HG02885 (cell line): ENCODE measurements around the gene HS6ST1.

ENCODE experiments used
- ATAC-seq: cut with Tn5 transposase; IDR thresholded peaks from one replicate; pipeline ENCODE4 v1.9.1; 2021; ENCODE audit warnings: mild to moderate bottlenecking; ENCODE audit not compliant: unreplicated experiment, poor library complexity

HS6ST1 gene

GRCh38 chr2:128285329-128285931 lies 33.2 kb downstream of the HS6ST1 start:
- ATAC-seq: no peak

GRCh38 chr2:128284841-128285240 lies 33.8 kb downstream of the HS6ST1 start:
- no peak for ATAC-seq

- no peak for ATAC-seq
Measured at GRCh38 chr2:128284037-128284441, 34.6 kb downstream of the HS6ST1 start.

- ATAC-seq: no peak
Measured at GRCh38 chr2:128282976-128283810, 35.5 kb downstream of the HS6ST1 start.

GRCh38 chr2:128282246-128282975 lies 36.3 kb downstream of the HS6ST1 start:
- no peak for ATAC-seq

- no peak for ATAC-seq
Measured at GRCh38 chr2:128281852-128282245, 36.8 kb downstream of the HS6ST1 start.

- no peak for ATAC-seq
Measured at GRCh38 chr2:128280901-128281321, 37.8 kb downstream of the HS6ST1 start.

- no peak for ATAC-seq
Measured at GRCh38 chr2:128280158-128280871, 38.4 kb downstream of the HS6ST1 start.

GRCh38 chr2:128279786-128280157 lies 38.9 kb downstream of the HS6ST1 start:
- ATAC-seq: no peak

- ATAC-seq: no peak
Measured at GRCh38 chr2:128279009-128279408, 39.7 kb downstream of the HS6ST1 start.

GRCh38 chr2:128277961-128278681 lies 40.5 kb downstream of the HS6ST1 start:
- no peak for ATAC-seq

GRCh38 chr2:128276878-128277675 lies 41.6 kb downstream of the HS6ST1 start:
- no peak for ATAC-seq

GRCh38 chr2:128275498-128276045 lies 43.1 kb downstream of the HS6ST1 start:
- ATAC-seq: no peak

GRCh38 chr2:128274218-128274617 lies 44.5 kb downstream of the HS6ST1 start:
- ATAC-seq: no peak

GRCh38 chr2:128273469-128274081 lies 45.1 kb downstream of the HS6ST1 start:
- no peak for ATAC-seq

GRCh38 chr2:128272601-128273468 lies 45.8 kb downstream of the HS6ST1 start:
- ATAC-seq: no peak

GRCh38 chr2:128271911-128272600 lies 46.6 kb downstream of the HS6ST1 start:
- ATAC-seq: no peak
